ENCODE measurements around the gene ESRRB.

The ESRRB gene

DNA sequence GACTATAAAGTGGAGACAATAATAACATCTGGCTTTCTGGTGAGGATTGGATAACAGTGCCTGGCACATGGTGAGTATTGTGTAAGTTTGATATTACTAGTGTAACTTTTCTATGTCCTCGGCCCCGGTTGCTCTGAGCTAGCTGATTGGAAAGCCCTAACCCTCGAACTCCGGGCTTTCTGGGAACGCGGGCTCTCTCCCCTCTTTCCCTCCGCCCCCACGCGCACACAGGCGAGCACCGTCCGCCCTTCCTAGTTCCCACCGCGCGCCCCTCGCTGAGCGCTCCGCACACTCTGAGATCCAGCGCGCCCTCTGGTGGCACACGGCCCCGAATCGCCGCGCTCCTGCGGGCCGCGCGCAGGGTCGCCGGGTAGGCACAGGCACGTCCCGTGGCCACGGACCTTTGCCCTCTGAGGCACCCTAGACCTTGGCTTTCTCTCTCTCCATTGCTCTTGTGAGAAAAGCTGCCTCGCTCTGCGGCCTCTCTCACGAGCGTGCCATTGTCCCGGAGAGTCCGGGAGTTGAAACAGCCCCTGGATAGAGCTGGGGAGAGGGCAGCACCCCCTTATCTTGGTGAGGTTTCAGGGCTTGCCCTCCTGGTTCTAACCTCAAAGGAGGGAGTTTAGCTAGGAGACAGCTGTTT is 23.2 kb upstream of the ESRRB start:
- Histone ChIP-seq H3K4me1 (ENCODE audit: insufficient read depth, low read length, poor library complexity, severe bottlenecking) (no peaks in the 10 kb centered on the region), H2AFZ (ENCODE audit: low read length) (peak overlapping the region; percentile 64; the same call in 1 of the 2 replicates), H3K79me2 (ENCODE audit: insufficient read depth, low read length) (no peaks in the 10 kb centered on the region), H3K27me3 (ENCODE audit: insufficient read depth, low read length, poor library complexity, severe bottlenecking) (no peaks in the 10 kb centered on the region), H3K4me2 (ENCODE audit: low read depth, low read length, poor library complexity, severe bottlenecking) (peak overlapping the region; percentile 50), H3K9me2 (replicated peaks; ENCODE audit: low read depth, low read length) (no peaks in the 10 kb centered on the region), H3K9ac (ENCODE audit: low read depth, low read length, poor library complexity, severe bottlenecking) (no peak overlapping the region), H3K36me3 (ENCODE audit: insufficient read depth, low read length) (no peaks in the 10 kb centered on the region), H4K20me1 (ENCODE audit: insufficient read depth, low read length, poor library complexity, severe bottlenecking) (no peaks in the 10 kb centered on the region), H3F3A (ENCODE audit: low read depth) (no peaks in the 10 kb centered on the region), H3K9me3 (ENCODE audit: insufficient read depth, low read depth, low read length) (no peaks in the 10 kb centered on the region), H3K4me3 (ENCODE audit: low read length, poor library complexity, severe bottlenecking) (peak overlapping the region; percentile 40)
- TF ChIP-seq, protein P1, sequence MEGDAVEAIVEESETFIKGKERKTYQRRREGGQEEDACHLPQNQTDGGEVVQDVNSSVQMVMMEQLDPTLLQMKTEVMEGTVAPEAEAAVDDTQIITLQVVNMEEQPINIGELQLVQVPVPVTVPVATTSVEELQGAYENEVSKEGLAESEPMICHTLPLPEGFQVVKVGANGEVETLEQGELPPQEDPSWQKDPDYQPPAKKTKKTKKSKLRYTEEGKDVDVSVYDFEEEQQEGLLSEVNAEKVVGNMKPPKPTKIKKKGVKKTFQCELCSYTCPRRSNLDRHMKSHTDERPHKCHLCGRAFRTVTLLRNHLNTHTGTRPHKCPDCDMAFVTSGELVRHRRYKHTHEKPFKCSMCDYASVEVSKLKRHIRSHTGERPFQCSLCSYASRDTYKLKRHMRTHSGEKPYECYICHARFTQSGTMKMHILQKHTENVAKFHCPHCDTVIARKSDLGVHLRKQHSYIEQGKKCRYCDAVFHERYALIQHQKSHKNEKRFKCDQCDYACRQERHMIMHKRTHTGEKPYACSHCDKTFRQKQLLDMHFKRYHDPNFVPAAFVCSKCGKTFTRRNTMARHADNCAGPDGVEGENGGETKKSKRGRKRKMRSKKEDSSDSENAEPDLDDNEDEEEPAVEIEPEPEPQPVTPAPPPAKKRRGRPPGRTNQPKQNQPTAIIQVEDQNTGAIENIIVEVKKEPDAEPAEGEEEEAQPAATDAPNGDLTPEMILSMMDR (conservative IDR thresholded peaks at IDR 0.05; ENCODE audit: low read length), result peak; percentile 80
- no peak for TF ChIP-seq EZH2phosphoT487 (IDR thresholded peaks at IDR 0.05; ENCODE audit: borderline replicate concordance)

DNA sequence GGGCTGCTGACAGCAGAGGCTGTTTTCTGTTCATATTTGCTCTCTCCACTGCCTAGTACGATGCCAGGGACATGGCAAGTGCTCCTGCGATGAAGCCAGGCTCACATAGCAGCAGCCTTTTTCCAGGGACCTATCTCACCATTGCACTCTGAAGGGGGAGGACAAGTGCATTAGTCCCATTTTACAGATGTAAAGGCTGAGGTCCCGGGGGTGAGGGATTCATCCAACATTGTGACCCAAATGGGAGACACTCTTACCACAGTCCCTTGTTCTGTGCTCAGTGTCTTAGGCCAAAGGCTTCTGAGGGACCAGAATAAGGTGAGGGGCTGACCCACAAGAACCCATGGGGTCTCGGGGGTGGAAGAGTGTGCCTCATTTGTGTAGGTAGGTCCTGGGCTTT is 21.6 kb upstream of the ESRRB start:
- no peaks in the 10 kb centered on the region for H3K9me3 ChIP-seq (ENCODE audit: insufficient read depth, low read depth, low read length)
- H3K4me2 ChIP-seq (ENCODE audit: low read depth, low read length, poor library complexity, severe bottlenecking), result no peak overlapping the region
- no peaks in the 10 kb centered on the region for H3F3A ChIP-seq (ENCODE audit: low read depth)
- no peaks in the 10 kb centered on the region for H3K9me2 ChIP-seq (replicated peaks; ENCODE audit: low read depth, low read length)
- TF ChIP-seq EZH2phosphoT487 (IDR thresholded peaks at IDR 0.05; ENCODE audit: borderline replicate concordance), result no peak
- TF ChIP-seq, protein P1 (conservative IDR thresholded peaks at IDR 0.05; ENCODE audit: low read length), result no peak
- no peak overlapping the region for H2AFZ ChIP-seq (ENCODE audit: low read length)
- H3K36me3 ChIP-seq (ENCODE audit: insufficient read depth, low read length), result no peaks in the 10 kb centered on the region
- H3K27me3 ChIP-seq (ENCODE audit: insufficient read depth, low read length, poor library complexity, severe bottlenecking), result no peaks in the 10 kb centered on the region
- no peaks in the 10 kb centered on the region for H3K4me1 ChIP-seq (ENCODE audit: insufficient read depth, low read length, poor library complexity, severe bottlenecking)
- H3K4me3 ChIP-seq (ENCODE audit: low read length, poor library complexity, severe bottlenecking), result no peak overlapping the region
- H3K9ac ChIP-seq (ENCODE audit: low read depth, low read length, poor library complexity, severe bottlenecking), result no peak overlapping the region
- H3K79me2 ChIP-seq (ENCODE audit: insufficient read depth, low read length), result no peaks in the 10 kb centered on the region
- H4K20me1 ChIP-seq (ENCODE audit: insufficient read depth, low read length, poor library complexity, severe bottlenecking), result no peaks in the 10 kb centered on the region

DNA sequence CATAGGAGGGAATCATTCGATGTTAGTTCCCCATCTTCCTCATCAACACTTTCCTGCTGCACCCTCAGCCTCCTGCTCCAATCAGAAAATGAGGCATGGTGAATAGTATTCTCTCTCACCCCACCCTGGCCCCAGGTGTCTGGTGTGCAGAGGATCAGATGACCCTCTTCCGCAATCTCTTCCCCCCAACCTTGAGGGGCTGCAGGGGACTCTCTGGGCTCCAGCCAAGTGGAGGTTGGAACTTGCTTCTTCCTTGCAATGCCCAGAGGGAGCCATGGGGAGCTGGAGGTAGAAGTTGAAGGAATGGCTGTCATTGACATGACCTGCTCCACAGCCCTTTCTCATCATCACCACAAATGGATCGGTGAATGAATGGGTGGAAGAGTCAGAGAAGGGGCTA is 20.2 kb upstream of the ESRRB start:
- Histone ChIP-seq H3K36me3 (ENCODE audit: insufficient read depth, low read length) (no peaks in the 10 kb centered on the region), H2AFZ (ENCODE audit: low read length) (no peak overlapping the region), H3K4me2 (ENCODE audit: low read depth, low read length, poor library complexity, severe bottlenecking) (no peak overlapping the region), H3K9ac (ENCODE audit: low read depth, low read length, poor library complexity, severe bottlenecking) (no peak overlapping the region), H3F3A (ENCODE audit: low read depth) (no peaks in the 10 kb centered on the region), H3K9me3 (ENCODE audit: insufficient read depth, low read depth, low read length) (no peaks in the 10 kb centered on the region), H3K4me1 (ENCODE audit: insufficient read depth, low read length, poor library complexity, severe bottlenecking) (no peaks in the 10 kb centered on the region), H4K20me1 (ENCODE audit: insufficient read depth, low read length, poor library complexity, severe bottlenecking) (no peaks in the 10 kb centered on the region), H3K4me3 (ENCODE audit: low read length, poor library complexity, severe bottlenecking) (no peak overlapping the region), H3K27me3 (ENCODE audit: insufficient read depth, low read length, poor library complexity, severe bottlenecking) (no peaks in the 10 kb centered on the region), H3K9me2 (replicated peaks; ENCODE audit: low read depth, low read length) (no peaks in the 10 kb centered on the region), H3K79me2 (ENCODE audit: insufficient read depth, low read length) (no peaks in the 10 kb centered on the region)
- TF ChIP-seq, protein P1 (conservative IDR thresholded peaks at IDR 0.05; ENCODE audit: low read length), result no peak
- TF ChIP-seq EZH2phosphoT487 (IDR thresholded peaks at IDR 0.05; ENCODE audit: borderline replicate concordance), result no peak
